Prostate gland (tissue), 2 donors: ENCODE measurements around the gene CDC42BPA.

ENCODE experiments used
- POLR2A ChIP-seq: fragments of 450-650 bp; IDR thresholded peaks from one replicate; pipeline ENCODE4 v1.6.1; 2016; ENCODE audit warnings: antibody characterized with exemption, mild to moderate bottlenecking
- POLR2AphosphoS5 ChIP-seq: sonication (generic); formaldehyde crosslinking; IDR thresholded peaks from one replicate; pipeline ENCODE4 v1.6.1; 2017; ENCODE audit warnings: antibody characterized with exemption
- TF ChIP-seq, protein P1 (sequence below), 4 experiments: fragments of 200-600 bp in 2 of 4; fragments of 450-650 bp in 2 of 4; sonication (generic) in 2 of 4; IDR thresholded peaks; 1 replicate in 3 of 4; 2 replicates in 1 of 4; pipeline ENCODE4 v1.5.1; 2016 to 2019; ENCODE audit warnings: antibody characterized with exemption in 4 of 4, mild to moderate bottlenecking in 2 of 4, moderate library complexity in 2 of 4

DNA sequence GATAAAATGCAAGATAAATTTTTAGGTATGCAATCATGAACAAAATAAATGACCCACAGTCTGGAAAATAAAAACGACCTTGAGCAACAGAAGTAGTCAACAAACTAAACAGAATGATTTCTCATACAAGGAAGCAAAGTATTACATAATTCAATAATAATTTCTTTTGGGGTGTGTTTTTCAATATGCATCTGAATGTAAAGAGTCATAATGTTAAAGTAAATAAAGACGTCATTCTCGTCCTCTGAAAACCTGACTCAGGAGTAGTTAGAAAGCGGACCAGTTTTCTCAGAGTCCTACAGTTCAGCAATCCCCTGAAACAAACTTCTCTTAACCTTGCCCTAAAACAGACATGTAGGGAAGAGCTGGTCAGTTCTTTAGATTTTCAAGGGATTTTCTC lies 18.6 kb downstream of the CDC42BPA start:
- TF ChIP-seq, protein P1, sequence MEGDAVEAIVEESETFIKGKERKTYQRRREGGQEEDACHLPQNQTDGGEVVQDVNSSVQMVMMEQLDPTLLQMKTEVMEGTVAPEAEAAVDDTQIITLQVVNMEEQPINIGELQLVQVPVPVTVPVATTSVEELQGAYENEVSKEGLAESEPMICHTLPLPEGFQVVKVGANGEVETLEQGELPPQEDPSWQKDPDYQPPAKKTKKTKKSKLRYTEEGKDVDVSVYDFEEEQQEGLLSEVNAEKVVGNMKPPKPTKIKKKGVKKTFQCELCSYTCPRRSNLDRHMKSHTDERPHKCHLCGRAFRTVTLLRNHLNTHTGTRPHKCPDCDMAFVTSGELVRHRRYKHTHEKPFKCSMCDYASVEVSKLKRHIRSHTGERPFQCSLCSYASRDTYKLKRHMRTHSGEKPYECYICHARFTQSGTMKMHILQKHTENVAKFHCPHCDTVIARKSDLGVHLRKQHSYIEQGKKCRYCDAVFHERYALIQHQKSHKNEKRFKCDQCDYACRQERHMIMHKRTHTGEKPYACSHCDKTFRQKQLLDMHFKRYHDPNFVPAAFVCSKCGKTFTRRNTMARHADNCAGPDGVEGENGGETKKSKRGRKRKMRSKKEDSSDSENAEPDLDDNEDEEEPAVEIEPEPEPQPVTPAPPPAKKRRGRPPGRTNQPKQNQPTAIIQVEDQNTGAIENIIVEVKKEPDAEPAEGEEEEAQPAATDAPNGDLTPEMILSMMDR (IDR thresholded peaks at IDR 0.05) = no peak
- TF ChIP-seq POLR2A = no peak
- TF ChIP-seq POLR2AphosphoS5 = no peak
